ENCODE results near the gene HES3.
A peak's percentile ranks its signal among the peaks of the same experiment; 100 is the strongest.

HES3 gene

DNA sequence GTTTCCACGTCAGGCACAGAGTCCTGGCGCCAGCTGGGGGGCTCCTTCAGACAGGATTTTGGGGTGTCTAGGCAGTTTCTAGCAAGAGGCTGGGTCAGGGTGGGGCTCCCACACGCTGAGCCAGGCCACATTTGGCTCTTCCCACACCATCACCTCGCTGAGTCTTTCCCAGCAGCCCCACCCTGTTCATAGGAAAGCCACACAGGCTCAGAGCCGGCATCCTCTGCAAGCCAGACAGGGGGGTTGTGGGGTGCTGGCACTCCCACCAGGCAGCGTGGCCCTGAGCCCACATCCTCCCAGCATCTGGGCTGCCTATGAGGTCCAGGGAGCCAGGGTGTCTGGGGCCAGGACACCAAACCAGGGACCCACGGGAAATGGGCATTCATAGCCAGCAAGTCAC, 19.7 kb downstream of the HES3 start:
- no peak for DNase-seq
- Histone ChIP-seq H3K36me3 (peaks cover 4% of the 10 kb centered on the region), H3K4me3 (ENCODE audit: low read depth, low read length) (no peak overlapping the region), H3K27me3 (ENCODE audit: insufficient read depth, low read depth, severe bottlenecking) (no peaks in the 10 kb centered on the region), H3K9me3 (ENCODE audit: severe bottlenecking) (no peaks in the 10 kb centered on the region), H3K27ac (no peak overlapping the region)
- TF ChIP-seq, protein P1, sequence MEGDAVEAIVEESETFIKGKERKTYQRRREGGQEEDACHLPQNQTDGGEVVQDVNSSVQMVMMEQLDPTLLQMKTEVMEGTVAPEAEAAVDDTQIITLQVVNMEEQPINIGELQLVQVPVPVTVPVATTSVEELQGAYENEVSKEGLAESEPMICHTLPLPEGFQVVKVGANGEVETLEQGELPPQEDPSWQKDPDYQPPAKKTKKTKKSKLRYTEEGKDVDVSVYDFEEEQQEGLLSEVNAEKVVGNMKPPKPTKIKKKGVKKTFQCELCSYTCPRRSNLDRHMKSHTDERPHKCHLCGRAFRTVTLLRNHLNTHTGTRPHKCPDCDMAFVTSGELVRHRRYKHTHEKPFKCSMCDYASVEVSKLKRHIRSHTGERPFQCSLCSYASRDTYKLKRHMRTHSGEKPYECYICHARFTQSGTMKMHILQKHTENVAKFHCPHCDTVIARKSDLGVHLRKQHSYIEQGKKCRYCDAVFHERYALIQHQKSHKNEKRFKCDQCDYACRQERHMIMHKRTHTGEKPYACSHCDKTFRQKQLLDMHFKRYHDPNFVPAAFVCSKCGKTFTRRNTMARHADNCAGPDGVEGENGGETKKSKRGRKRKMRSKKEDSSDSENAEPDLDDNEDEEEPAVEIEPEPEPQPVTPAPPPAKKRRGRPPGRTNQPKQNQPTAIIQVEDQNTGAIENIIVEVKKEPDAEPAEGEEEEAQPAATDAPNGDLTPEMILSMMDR (IDR thresholded peaks at IDR 0.05; ENCODE audit: low read depth, low read length) = no peak

- H3K4me3 ChIP-seq (ENCODE audit: low read depth, low read length) = no peak overlapping the region
- peaks cover 4% of the 10 kb centered on the region for H3K36me3 ChIP-seq
- TF ChIP-seq, protein P1 (IDR thresholded peaks at IDR 0.05; ENCODE audit: low read depth, low read length) = no peak
- no peaks in the 10 kb centered on the region for H3K27me3 ChIP-seq (ENCODE audit: insufficient read depth, low read depth, severe bottlenecking)
- no peaks in the 10 kb centered on the region for H3K9me3 ChIP-seq (ENCODE audit: severe bottlenecking)
- no peak for DNase-seq
- no peak overlapping the region for H3K27ac ChIP-seq
These were observed 21.2 kb downstream of the HES3 start for GRCh38 chr1:6265151-6265550.

DNA sequence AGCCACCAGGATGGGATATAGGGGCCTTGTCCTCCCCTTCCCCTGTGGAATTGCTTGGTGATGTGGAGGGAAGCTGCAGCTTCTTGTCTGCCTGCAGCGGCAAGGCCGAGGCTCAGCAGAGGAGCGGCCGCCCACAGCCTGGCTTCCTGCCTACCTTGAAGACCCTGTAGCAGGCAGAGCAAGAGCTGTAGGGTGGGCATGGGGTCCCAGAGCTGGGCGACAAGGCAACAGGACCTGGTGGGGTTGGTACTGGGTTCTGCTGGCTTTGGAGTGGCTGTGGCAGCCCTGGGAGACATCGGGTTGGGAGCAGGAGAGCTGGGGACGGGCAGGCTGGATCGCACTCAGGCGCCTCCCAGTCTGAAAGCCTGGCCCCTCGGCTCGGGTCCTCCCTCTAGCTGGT, 22.7 kb downstream of the HES3 start:
- H3K27me3 ChIP-seq (ENCODE audit: insufficient read depth, low read depth, severe bottlenecking) = no peaks in the 10 kb centered on the region
- TF ChIP-seq, protein P1 (IDR thresholded peaks at IDR 0.05; ENCODE audit: low read depth, low read length) = no peak
- peaks cover 4% of the 10 kb centered on the region for H3K36me3 ChIP-seq
- no peak overlapping the region for H3K27ac ChIP-seq
- H3K4me3 ChIP-seq (ENCODE audit: low read depth, low read length) = no peak overlapping the region
- no peaks in the 10 kb centered on the region for H3K9me3 ChIP-seq (ENCODE audit: severe bottlenecking)
- DNase-seq = no peak

DNA sequence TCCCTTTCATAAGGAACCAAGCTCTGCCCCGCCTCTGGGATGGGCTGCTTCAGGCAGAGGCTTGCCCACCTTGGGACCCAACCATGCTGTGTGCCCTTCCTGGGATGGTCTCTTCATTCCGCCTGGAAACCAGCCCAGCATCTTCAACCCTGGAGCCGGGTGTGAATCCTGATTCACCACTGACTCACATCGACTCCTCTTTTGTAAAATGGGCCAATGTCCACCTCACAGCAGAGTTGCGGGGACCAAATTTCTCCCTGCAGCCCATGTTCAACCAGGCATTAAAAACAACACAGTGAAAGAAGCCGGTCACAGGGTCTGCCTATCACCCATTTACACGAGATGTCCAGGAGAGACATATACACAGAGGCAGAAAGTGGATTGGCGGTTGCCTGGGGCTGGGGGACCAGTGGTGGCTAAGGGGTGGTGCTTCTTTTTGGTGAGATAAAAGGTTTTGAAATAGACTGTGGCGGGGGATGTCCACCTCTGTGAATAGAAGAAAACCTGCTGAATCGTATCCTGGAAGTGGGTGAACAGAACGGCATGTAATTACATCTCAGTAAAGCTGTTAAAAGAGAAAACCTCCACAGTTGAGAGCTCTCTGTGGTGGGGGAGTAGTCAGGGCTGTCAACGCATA, 23.8 kb downstream of the HES3 start:
- no peak overlapping the region for H3K27ac ChIP-seq
- TF ChIP-seq, protein P1 (IDR thresholded peaks at IDR 0.05; ENCODE audit: low read depth, low read length) = no peak
- no peak for DNase-seq

DNA sequence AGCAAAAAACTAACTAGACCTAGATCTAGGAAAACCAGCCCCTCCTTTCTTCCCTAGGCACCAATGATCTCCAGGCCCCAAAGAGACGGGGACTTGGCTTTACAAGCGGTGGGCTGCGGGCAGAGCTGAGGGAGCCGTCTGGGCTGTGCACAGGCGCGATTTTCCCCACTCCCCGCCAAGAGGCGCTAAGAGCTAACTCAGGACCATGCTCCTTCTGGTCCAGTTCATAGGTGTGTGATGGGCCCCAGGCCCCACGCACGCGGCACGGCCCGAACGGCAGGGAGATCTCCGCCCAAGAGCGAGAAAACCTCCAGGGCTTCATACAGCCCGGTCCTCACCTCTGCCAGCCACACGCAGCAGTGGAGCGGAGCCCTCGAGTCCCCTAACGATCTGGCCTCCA, 24.4 kb downstream of the HES3 start:
- TF ChIP-seq, protein P1 (IDR thresholded peaks at IDR 0.05; ENCODE audit: low read depth, low read length) = peak; percentile 36
- Histone ChIP-seq H3K9me3 (ENCODE audit: severe bottlenecking) (no peaks in the 10 kb centered on the region), H3K27me3 (ENCODE audit: insufficient read depth, low read depth, severe bottlenecking) (no peaks in the 10 kb centered on the region), H3K4me3 (ENCODE audit: low read depth, low read length) (no peak overlapping the region), H3K27ac (no peak overlapping the region), H3K36me3 (peaks cover 13% of the 10 kb centered on the region)
- DNase-seq = peak; percentile 43

More for the DNA sequence above, 23.8 kb downstream of the HES3 start:
- no peaks in the 10 kb centered on the region for H3K27me3 ChIP-seq (ENCODE audit: insufficient read depth, low read depth, severe bottlenecking)
- H3K9me3 ChIP-seq (ENCODE audit: severe bottlenecking) = no peaks in the 10 kb centered on the region
- no peak overlapping the region for H3K4me3 ChIP-seq (ENCODE audit: low read depth, low read length)
- H3K36me3 ChIP-seq = peaks cover 8% of the 10 kb centered on the region

GRCh38 chr1:6269296-6269695, 25.3 kb downstream of the HES3 start:
- Histone ChIP-seq H3K27ac (peak overlapping the region; percentile 44; the same call in 1 of the 2 replicates), H3K9me3 (ENCODE audit: severe bottlenecking) (no peaks in the 10 kb centered on the region), H3K4me3 (ENCODE audit: low read depth, low read length) (no peak overlapping the region), H3K36me3 (peaks cover 10% of the 10 kb centered on the region), H3K27me3 (ENCODE audit: insufficient read depth, low read depth, severe bottlenecking) (no peaks in the 10 kb centered on the region)
- TF ChIP-seq, protein P1 (IDR thresholded peaks at IDR 0.05; ENCODE audit: low read depth, low read length) = no peak
- no peak for DNase-seq
